Esophagus squamous epithelium (tissue), 5 donors: ENCODE results near the gene SUSD2. TPM values are rescaled to one million over a fixed set of nuclear protein-coding genes. Genes with fewer than 3 reads are reported as not detected.

Experiments
- DNase-seq: peaks from one replicate; lab custom pipeline; 2025; lab: John Stamatoyannopoulos, UW
- H3K27ac ChIP-seq, 4 donors: fragments of 200-600 bp; sonication (generic); one replicate each; pipeline ENCODE4 v1.5.1; 2016 to 2019; ENCODE audit warnings: mild to moderate bottlenecking in 1 of 4
- H3K27me3 ChIP-seq, 4 donors: fragments of 200-600 bp; sonication (generic); 1 replicate in 3 of 4; 2 replicates in 1 of 4; pipeline versions ENCODE4 v1.5.1 to v1.6.0; 2017 to 2021; ENCODE audit warnings: antibody characterized with exemption in 1 of 4
- H3K36me3 ChIP-seq, 3 donors: fragments of 200-600 bp; sonication (generic); one replicate each; pipeline ENCODE4 v1.5.1; 2016 to 2019
- H3K4me1 ChIP-seq, 3 donors: fragments of 200-600 bp; sonication (generic); one replicate each; pipeline ENCODE4 v1.5.1; 2017 to 2019
- H3K4me3 ChIP-seq, 4 donors: fragments of 200-600 bp; sonication (generic); 1 replicate in 3 of 4; 2 replicates in 1 of 4; pipeline ENCODE4 v1.5.1; 2016 to 2019; ENCODE audit warnings: mild to moderate bottlenecking in 2 of 4, moderate library complexity in 1 of 4
- H3K9me3 ChIP-seq, 3 donors: fragments of 200-600 bp; sonication (generic); one replicate each; pipeline ENCODE4 v1.5.1; 2016 to 2019
- CTCF ChIP-seq, 6 experiments: fragments of 450-650 bp in 4 of 6; fragments of 200-600 bp in 2 of 6; sonication (generic) in 2 of 6; IDR thresholded peaks; one replicate each; pipeline ENCODE4 v1.5.1; 2016 to 2019; ENCODE audit warnings: antibody characterized with exemption in 6 of 6, mild to moderate bottlenecking in 4 of 6, moderate library complexity in 4 of 6
- POLR2A ChIP-seq, 4 donors: fragments of 450-650 bp; IDR thresholded peaks; one replicate each; pipeline ENCODE4 v1.6.1; 2017; ENCODE audit warnings: antibody characterized with exemption in 4 of 4, mild to moderate bottlenecking in 4 of 4, moderate library complexity in 3 of 4
- WGBS, 2 donors: methylation state at CpG; one replicate each; pipeline ENCODE4 v1.1.5; 2018; 5-methylcytosine and 5-hydroxymethylcytosine counted together
- intact Hi-C: fragments of 100-400 bp; cut with DNase I; formaldehyde crosslinking; loops from one replicate; pipeline ENCODE4 v1.15.0; 2022
- total RNA-seq, 4 donors: library from RNA; depleted of rRNA; stranded (reverse); fragments of >200 nt; gene quantifications; one replicate each; pipeline ENCODE4 v1.1.0, GENCODE V29; 2016
- donor health status: DM: yes; HTN: yes; CAD: no.

Gene SUSD2
- total RNA-seq, 4 donors from 2014 or later: 1.1 to 2.5 (median 1.6) TPM

DNA sequence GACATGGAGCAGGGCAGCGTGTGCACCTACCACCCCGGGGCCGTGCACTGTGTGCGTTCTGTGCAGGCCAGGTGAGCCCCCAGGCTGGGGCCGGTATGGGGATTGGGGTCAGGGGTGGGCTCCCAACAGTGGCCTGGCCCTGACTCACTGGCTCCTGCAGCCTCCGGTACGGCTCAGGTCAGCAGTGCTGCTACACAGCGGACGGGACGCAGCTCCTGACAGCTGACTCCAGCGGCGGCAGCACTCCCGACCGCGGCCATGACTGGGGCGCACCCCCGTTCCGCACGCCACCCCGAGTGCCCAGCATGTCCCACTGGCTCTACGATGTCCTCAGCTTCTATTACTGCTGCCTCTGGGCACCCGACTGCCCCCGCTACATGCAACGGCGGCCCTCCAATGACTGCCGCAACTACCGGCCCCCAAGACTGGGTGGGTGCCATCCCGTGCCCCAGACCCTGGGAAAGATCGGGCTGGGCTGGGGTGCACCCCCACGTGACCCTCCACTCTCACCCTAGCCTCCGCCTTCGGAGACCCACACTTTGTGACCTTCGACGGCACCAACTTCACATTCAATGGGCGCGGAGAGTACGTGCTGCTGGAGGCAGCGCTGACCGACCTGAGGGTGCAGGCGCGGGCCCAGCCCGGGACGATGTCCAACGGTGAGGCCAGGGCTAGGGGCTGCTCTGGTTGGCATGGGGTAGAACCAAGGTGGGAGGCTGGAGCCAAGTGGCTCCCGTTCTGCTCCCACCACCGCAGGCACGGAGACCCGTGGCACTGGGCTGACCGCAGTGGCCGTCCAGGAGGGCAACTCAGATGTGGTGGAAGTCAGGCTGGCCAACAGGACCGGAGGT lies 4.4 kb downstream of the SUSD2 start:
- H3K4me1 ChIP-seq: peaks cover 22 to 65% (median 42%) of the 10 kb centered on the region in 3 donors
- intact Hi-C loops: loop anchor here (5.0 kb wide), 1 partner anchor 62 kb away; the partner anchor contains the start of gene GGT5

DNA sequence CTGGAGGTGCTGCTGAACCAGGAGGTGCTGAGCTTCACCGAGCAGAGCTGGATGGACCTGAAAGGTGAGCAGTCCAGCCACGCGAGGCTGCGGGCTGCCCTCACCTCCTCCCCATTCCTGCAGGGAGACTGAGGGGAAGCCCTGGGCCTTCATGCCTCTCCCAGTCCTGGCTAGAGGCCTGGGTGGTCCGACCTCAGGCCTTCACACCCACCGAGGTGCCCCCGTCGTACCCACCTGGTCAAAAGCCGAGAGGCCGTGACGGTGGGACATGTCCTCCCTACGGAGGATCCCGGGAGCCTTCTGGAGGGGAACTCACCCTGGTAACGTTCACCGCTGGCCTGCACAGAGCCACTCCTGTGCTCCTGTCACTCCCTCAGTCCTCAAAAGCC lies 5.1 kb downstream of the SUSD2 start:
- Histone ChIP-seq H3K27ac (no peak overlapping the region), H3K4me3 (no peak overlapping the region), H3K27me3 (no peaks in the 10 kb centered on the region), H3K36me3 (peaks cover 0 to 6% (median 0%) of the 10 kb centered on the region in 3 donors), H3K9me3 (no peaks in the 10 kb centered on the region), H3K4me1 (peaks cover 17 to 61% (median 39%) of the 10 kb centered on the region in 3 donors)
- intact Hi-C loops: loop anchor here (5.0 kb wide), 1 partner anchor 61 kb away; the partner anchor contains the start of gene GGT5
- DNase-seq: no peak
- no peak for TF ChIP-seq POLR2A (IDR thresholded peaks at IDR 0.05)
- TF ChIP-seq CTCF (IDR thresholded peaks at IDR 0.05): no peak
- WGBS, 2 donors: no CpG with 5 or more reads among the region's 15 CpGs

More for the DNA sequence above, 4.4 kb downstream of the SUSD2 start:
- Histone ChIP-seq H3K27me3 (no peaks in the 10 kb centered on the region), H3K9me3 (no peaks in the 10 kb centered on the region), H3K4me3 (no peak overlapping the region), H3K36me3 (peaks cover 0 to 6% (median 0%) of the 10 kb centered on the region in 3 donors), H3K27ac (no peak overlapping the region)
- TF ChIP-seq POLR2A (IDR thresholded peaks at IDR 0.05) (no peak), CTCF (IDR thresholded peaks at IDR 0.05) (no peak)
- 93% methylated on average over 9 of the region's 51 CpGs; no CpG with 5 or more reads in 1 of the 2 donors for WGBS, 2 donors
- no peak for DNase-seq

- Histone ChIP-seq H3K27ac (no peak overlapping the region), H3K4me3 (no peak overlapping the region), H3K27me3 (no peaks in the 10 kb centered on the region), H3K4me1 (peaks cover 14 to 53% (median 32%) of the 10 kb centered on the region in 3 donors), H3K9me3 (no peaks in the 10 kb centered on the region), H3K36me3 (peaks cover 0 to 6% (median 0%) of the 10 kb centered on the region in 3 donors)
- intact Hi-C loops: loop anchor here (5.0 kb wide), 1 partner anchor 60 kb away; the partner anchor contains the start of gene GGT5
- TF ChIP-seq CTCF (IDR thresholded peaks at IDR 0.05): no peak
- TF ChIP-seq POLR2A (IDR thresholded peaks at IDR 0.05): no peak
- DNase-seq: no peak
- 75 to 78% methylated on average over 7 to 16 of the region's 34 CpGs for WGBS, 2 donors
Measured at GRCh38 chr22:24186892-24187670, 5.8 kb downstream of the SUSD2 start.

DNA sequence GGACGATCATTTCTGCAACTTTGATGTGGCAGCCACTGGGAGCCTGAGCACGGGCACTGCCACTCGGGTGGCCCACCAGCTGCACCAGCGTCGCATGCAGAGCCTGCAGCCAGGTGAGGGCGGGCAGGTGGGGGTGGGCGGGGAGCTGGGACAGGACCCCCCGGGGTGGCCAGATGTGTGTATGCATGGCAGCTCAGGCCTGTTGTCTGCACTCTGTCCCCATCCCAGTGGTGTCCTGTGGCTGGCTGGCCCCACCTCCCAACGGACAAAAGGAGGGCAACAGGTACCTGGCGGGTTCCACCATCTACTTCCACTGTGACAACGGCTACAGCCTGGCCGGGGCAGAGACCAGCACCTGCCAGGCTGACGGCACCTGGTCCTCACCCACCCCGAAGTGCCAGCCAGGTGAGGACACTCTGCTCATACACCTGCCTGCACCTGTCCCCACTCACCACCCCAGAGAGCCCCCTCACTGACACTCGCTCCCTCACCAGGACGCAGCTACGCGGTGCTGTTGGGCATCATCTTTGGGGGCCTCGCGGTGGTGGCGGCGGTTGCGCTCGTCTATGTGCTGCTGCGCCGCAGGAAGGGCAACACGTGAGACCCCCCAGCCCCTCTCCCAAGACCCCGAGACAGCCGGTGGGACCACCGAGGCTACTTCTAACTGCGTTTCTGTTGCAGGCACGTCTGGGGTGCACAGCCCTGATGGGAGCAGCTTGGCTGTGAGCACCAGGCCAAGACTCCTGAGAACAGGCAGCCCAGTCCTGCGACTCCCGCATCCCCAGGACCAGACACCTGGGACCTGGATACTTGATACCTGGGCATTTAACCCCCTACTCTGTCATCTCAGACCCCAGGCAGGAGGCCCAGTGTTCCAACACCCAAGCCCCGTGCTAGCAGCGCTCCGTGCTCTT lies 6.7 kb downstream of the SUSD2 start:
- Histone ChIP-seq H3K27me3 (no peaks in the 10 kb centered on the region), H3K27ac (no peak overlapping the region), H3K4me1 (peaks cover 14 to 44% (median 27%) of the 10 kb centered on the region in 3 donors), H3K9me3 (no peaks in the 10 kb centered on the region), H3K4me3 (no peak overlapping the region), H3K36me3 (peaks cover 0 to 6% (median 0%) of the 10 kb centered on the region in 3 donors)
- intact Hi-C loops: loop anchor here (5.0 kb wide), 1 partner anchor 59 kb away; the partner anchor contains the start of gene GGT5
- no peak for DNase-seq
- TF ChIP-seq CTCF (IDR thresholded peaks at IDR 0.05) (no peak), POLR2A (IDR thresholded peaks at IDR 0.05) (no peak)
- WGBS, 2 donors: 87 to 89% methylated on average over 12 to 16 of the region's 37 CpGs
